Prostate gland (tissue), 2 donors: ENCODE results near the gene JMJD1C. TPM values are rescaled to one million over a fixed set of nuclear protein-coding genes. Genes with fewer than 3 reads are reported as not detected.

ENCODE experiments used
- DNase-seq: peaks from one replicate; pipeline ENCODE4 v3.0.0-alpha.2; 2019; ENCODE audit warnings: low spot score
- H3K27ac ChIP-seq, 2 donors: fragments of 200-600 bp; sonication (generic); 2 replicates each; pipeline ENCODE4 v1.5.1; 2017 to 2019
- H3K27me3 ChIP-seq: fragments of 200-600 bp; sonication (generic); replicated peaks from 2 replicates; pipeline ENCODE4 v1.5.1; 2019; ENCODE audit not compliant: insufficient read depth
- H3K36me3 ChIP-seq, 2 donors: fragments of 200-600 bp; sonication (generic); 1 replicate in 1 of 2; 2 replicates in 1 of 2; pipeline versions ENCODE4 v1.5.1 to v1.8.1; 2017 to 2019
- H3K4me1 ChIP-seq: fragments of 200-600 bp; sonication (generic); replicated peaks from 2 replicates; pipeline ENCODE4 v1.5.1; 2019
- H3K4me3 ChIP-seq, 2 donors: fragments of 200-600 bp; sonication (generic); 2 replicates each; pipeline ENCODE4 v1.5.1; 2017 to 2019
- H3K9me3 ChIP-seq: fragments of 200-600 bp; sonication (generic); 2 replicates; pipeline ENCODE4 v1.5.1; 2017
- CTCF ChIP-seq, 4 experiments: fragments of 200-600 bp in 2 of 4; fragments of 450-650 bp in 2 of 4; sonication (generic) in 2 of 4; IDR thresholded peaks; 1 replicate in 3 of 4; 2 replicates in 1 of 4; pipeline ENCODE4 v1.5.1; 2016 to 2019; ENCODE audit warnings: antibody characterized with exemption in 4 of 4, mild to moderate bottlenecking in 2 of 4, moderate library complexity in 2 of 4
- POLR2A ChIP-seq: fragments of 450-650 bp; IDR thresholded peaks from one replicate; pipeline ENCODE4 v1.6.1; 2016; ENCODE audit warnings: antibody characterized with exemption, mild to moderate bottlenecking
- POLR2AphosphoS5 ChIP-seq: sonication (generic); formaldehyde crosslinking; IDR thresholded peaks from one replicate; pipeline ENCODE4 v1.6.1; 2017; ENCODE audit warnings: antibody characterized with exemption
- WGBS: methylation state at CpG from one replicate; pipeline ENCODE4 v1.1.5; 2018; 5-methylcytosine and 5-hydroxymethylcytosine counted together
- intact Hi-C: fragments of 100-400 bp; cut with DNase I; formaldehyde crosslinking; loops from one replicate; pipeline ENCODE4 v1.14.2; 2022
- total RNA-seq, 2 donors: library from RNA; depleted of rRNA; stranded (reverse); fragments of >200 nt; gene quantifications; one replicate each; pipeline ENCODE4 v1.1.0, GENCODE V29; 2016

JMJD1C gene
- total RNA-seq, 2 donors from 2014 or later: 66.9 to 97.9 TPM

GRCh38 chr10:63434866-63435854 lies 30.6 kb downstream of the JMJD1C start:
- intact Hi-C loops: no loop called here
- no peak overlapping the region for H3K4me3 ChIP-seq
- no peaks in the 10 kb centered on the region for H3K4me1 ChIP-seq
- H3K27me3 ChIP-seq: no peaks in the 10 kb centered on the region
- H3K27ac ChIP-seq: peak overlapping the region in 1 of 2 donors; percentile 24
- no peaks in the 10 kb centered on the region for H3K36me3 ChIP-seq
- DNase-seq: no peak
- TF ChIP-seq CTCF (IDR thresholded peaks at IDR 0.05): no peak
- no peak for TF ChIP-seq POLR2AphosphoS5
- no peak for TF ChIP-seq POLR2A
- 69% methylated on average over 13 of the region's 13 CpGs for WGBS
- no peaks in the 10 kb centered on the region for H3K9me3 ChIP-seq

GRCh38 chr10:63431962-63432797 lies 33.6 kb downstream of the JMJD1C start:
- Histone ChIP-seq H3K4me1 (no peaks in the 10 kb centered on the region), H3K27ac (no peak overlapping the region), H3K27me3 (no peaks in the 10 kb centered on the region), H3K4me3 (no peak overlapping the region), H3K36me3 (no peaks in the 10 kb centered on the region), H3K9me3 (no peaks in the 10 kb centered on the region)
- TF ChIP-seq POLR2A (no peak), POLR2AphosphoS5 (no peak), CTCF (IDR thresholded peaks at IDR 0.05) (no peak)
- 94% methylated on average over 5 of the region's 5 CpGs for WGBS
- DNase-seq: no peak
- intact Hi-C loops: no loop called here

DNA sequence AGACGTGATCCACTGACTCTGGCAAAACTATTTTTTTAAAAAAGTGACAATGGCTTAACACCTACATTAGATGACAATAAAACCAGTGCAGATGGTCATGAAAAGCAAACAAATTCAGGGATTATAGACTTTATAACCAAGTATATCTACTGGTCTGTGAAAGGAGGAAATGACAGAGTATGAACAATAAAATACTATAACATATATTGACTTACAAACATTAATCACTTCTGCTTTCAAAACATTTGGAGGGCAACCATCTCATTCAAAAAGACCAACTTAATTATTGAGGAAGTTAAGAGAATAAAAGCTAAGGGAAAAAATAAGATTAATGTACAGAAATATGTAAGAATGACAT lies 34.8 kb downstream of the JMJD1C start:
- Histone ChIP-seq H3K4me3 (no peak overlapping the region), H3K27ac (no peak overlapping the region), H3K27me3 (no peaks in the 10 kb centered on the region), H3K36me3 (no peaks in the 10 kb centered on the region), H3K4me1 (no peaks in the 10 kb centered on the region), H3K9me3 (no peaks in the 10 kb centered on the region)
- intact Hi-C loops: no loop called here
- TF ChIP-seq POLR2AphosphoS5: no peak
- no peak for TF ChIP-seq POLR2A
- TF ChIP-seq CTCF (IDR thresholded peaks at IDR 0.05): no peak
- no peak for DNase-seq
- 88% methylated on average over 1 of the region's 1 CpG for WGBS

- Histone ChIP-seq H3K27ac (no peak overlapping the region), H3K27me3 (no peaks in the 10 kb centered on the region), H3K36me3 (no peaks in the 10 kb centered on the region), H3K4me3 (no peak overlapping the region), H3K9me3 (no peaks in the 10 kb centered on the region), H3K4me1 (no peaks in the 10 kb centered on the region)
- no peak for DNase-seq
- intact Hi-C loops: no loop called here
- no peak for TF ChIP-seq POLR2A
- TF ChIP-seq CTCF (IDR thresholded peaks at IDR 0.05): no peak
- no peak for TF ChIP-seq POLR2AphosphoS5
- WGBS: 82% methylated on average over 10 of the region's 10 CpGs
Observed at GRCh38 chr10:63430091-63430998, 35.4 kb downstream of the JMJD1C start.
